ENCODE measurements around the gene OMP.

Gene OMP

GRCh38 chr11:77144196-77144856 lies 41.7 kb downstream of the OMP start:
- no peak for FAIRE-seq

GRCh38 chr11:77144857-77145428 lies 42.3 kb downstream of the OMP start:
- FAIRE-seq = no peak

- FAIRE-seq = no peak
These were observed 43.8 kb downstream of the OMP start for GRCh38 chr11:77146261-77147035.

- no peak for FAIRE-seq
These were observed 44.3 kb downstream of the OMP start for GRCh38 chr11:77147036-77147315.

GRCh38 chr11:77147668-77148321 lies 45.2 kb downstream of the OMP start:
- FAIRE-seq = no peak

- FAIRE-seq = no peak
These were observed 46.5 kb downstream of the OMP start for GRCh38 chr11:77148963-77149715.

- no peak for FAIRE-seq
These were observed 47.2 kb downstream of the OMP start for GRCh38 chr11:77149716-77150392.

GRCh38 chr11:77150836-77151235 lies 48.2 kb downstream of the OMP start:
- FAIRE-seq = no peak

- no peak for FAIRE-seq
These were observed 49.3 kb downstream of the OMP start for GRCh38 chr11:77151804-77152509.

GRCh38 chr11:77152846-77153245 lies 50.2 kb downstream of the OMP start:
- no peak for FAIRE-seq
